ENCODE data around the gene RANBP17.

Gene RANBP17

DNA sequence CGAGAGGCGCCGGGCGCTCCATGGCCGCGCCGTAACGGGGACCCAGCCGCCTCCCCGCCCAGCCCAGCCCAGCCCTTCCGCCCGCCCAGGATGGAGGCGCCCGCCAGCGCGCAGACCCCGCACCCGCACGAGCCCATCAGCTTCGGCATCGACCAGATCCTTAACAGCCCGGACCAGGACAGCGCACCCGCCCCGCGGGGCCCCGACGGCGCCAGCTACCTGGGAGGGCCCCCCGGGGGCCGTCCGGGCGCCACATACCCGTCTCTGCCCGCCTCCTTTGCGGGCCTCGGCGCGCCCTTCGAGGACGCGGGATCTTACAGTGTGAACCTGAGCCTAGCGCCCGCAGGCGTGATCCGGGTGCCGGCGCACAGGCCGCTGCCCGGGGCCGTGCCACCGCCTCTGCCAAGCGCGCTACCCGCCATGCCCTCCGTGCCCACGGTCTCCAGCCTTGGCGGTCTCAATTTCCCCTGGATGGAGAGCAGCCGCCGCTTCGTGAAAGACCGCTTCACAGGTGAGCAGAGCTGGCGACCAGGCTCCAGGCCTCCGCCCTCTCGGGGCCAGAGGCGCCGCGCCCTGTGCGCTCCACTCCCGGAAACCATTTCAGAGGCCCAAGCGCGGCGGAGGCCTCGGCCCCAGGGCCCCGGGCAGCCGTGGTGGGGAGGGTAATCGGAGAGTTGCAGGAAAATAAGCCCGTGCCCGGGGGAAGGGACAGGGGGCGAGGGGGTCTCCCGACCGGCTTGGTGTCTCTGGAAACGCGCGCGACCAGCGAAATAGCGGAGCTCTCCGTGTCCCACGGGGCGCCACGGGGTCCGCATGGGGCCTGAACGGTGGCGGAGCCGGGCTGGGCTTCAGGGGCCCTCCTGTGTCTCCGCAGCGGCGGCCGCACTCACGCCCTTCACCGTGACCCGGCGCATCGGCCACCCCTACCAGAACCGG lies 447.7 kb downstream of the RANBP17 start:
- WGBS, 2 experiments = 2 to 3% methylated on average over 106 of the region's 106 CpGs

GRCh38 chr5:171310212-171310818 lies 448.5 kb downstream of the RANBP17 start:
- H3K27me3 ChIP-seq (ENCODE audit: control insufficient read depth, insufficient read depth, low read length, poor library complexity, severe bottlenecking) = peaks cover 100% of the 10 kb centered on the region
- no peak overlapping the region for H3K4me3 ChIP-seq (ENCODE audit: insufficient read depth, low read depth, low read length)
- WGBS, 2 experiments = 3 to 4% methylated on average over 40 of the region's 41 CpGs
- no peaks in the 10 kb centered on the region for H3K36me3 ChIP-seq (ENCODE audit: control insufficient read depth, insufficient read depth, low read length)
- peaks cover 19% of the 10 kb centered on the region for H3K4me1 ChIP-seq (ENCODE audit: control insufficient read depth, insufficient read depth, low read length)
- no peaks in the 10 kb centered on the region for H3K9me3 ChIP-seq (ENCODE audit: control insufficient read depth, low read length)
- no peak overlapping the region for H3K27ac ChIP-seq (ENCODE audit: insufficient read depth, low read depth, low read length, poor library complexity, severe bottlenecking)

More for the DNA sequence above, 447.7 kb downstream of the RANBP17 start:
- peak overlapping the region; percentile 16 for H3K4me3 ChIP-seq (ENCODE audit: insufficient read depth, low read depth, low read length)
- H3K9me3 ChIP-seq (ENCODE audit: control insufficient read depth, low read length) = no peaks in the 10 kb centered on the region
- H3K27ac ChIP-seq (ENCODE audit: insufficient read depth, low read depth, low read length, poor library complexity, severe bottlenecking) = no peak overlapping the region
- H3K36me3 ChIP-seq (ENCODE audit: control insufficient read depth, insufficient read depth, low read length) = no peaks in the 10 kb centered on the region
- H3K27me3 ChIP-seq (ENCODE audit: control insufficient read depth, insufficient read depth, low read length, poor library complexity, severe bottlenecking) = peaks cover 100% of the 10 kb centered on the region
- peaks cover 19% of the 10 kb centered on the region for H3K4me1 ChIP-seq (ENCODE audit: control insufficient read depth, insufficient read depth, low read length)

DNA sequence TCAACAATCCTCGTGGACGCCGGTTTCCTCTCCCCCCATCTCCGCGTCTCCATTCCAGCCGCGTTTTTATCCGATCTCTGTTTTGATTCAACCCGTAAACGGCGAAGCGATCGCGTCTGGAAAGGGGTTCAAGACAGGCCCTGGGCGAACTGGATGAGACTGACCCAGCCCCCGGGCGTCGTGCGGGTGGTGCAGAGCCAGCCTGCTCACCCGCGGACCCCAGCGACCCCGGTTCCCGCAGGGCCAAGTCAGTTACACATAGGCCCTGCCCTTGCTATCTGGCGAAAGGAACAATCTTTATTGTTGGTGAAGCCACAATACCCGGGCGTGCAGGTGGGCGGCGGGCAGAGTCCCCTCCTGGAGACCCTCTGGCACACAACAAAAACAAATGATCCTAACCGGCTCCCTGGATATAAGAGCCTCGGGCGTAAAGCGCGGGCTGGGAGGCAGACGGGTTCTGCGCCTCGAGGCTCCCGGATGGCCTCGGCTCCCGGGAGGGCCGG lies 449.1 kb downstream of the RANBP17 start:
- no peaks in the 10 kb centered on the region for H3K9me3 ChIP-seq (ENCODE audit: control insufficient read depth, low read length)
- H3K27me3 ChIP-seq (ENCODE audit: control insufficient read depth, insufficient read depth, low read length, poor library complexity, severe bottlenecking) = peaks cover 100% of the 10 kb centered on the region
- peak overlapping the region; percentile 5 for H3K4me3 ChIP-seq (ENCODE audit: insufficient read depth, low read depth, low read length)
- no peak overlapping the region for H3K27ac ChIP-seq (ENCODE audit: insufficient read depth, low read depth, low read length, poor library complexity, severe bottlenecking)
- H3K36me3 ChIP-seq (ENCODE audit: control insufficient read depth, insufficient read depth, low read length) = no peaks in the 10 kb centered on the region
- peaks cover 19% of the 10 kb centered on the region for H3K4me1 ChIP-seq (ENCODE audit: control insufficient read depth, insufficient read depth, low read length)
- WGBS, 2 experiments = 3% methylated on average over 41 of the region's 41 CpGs

DNA sequence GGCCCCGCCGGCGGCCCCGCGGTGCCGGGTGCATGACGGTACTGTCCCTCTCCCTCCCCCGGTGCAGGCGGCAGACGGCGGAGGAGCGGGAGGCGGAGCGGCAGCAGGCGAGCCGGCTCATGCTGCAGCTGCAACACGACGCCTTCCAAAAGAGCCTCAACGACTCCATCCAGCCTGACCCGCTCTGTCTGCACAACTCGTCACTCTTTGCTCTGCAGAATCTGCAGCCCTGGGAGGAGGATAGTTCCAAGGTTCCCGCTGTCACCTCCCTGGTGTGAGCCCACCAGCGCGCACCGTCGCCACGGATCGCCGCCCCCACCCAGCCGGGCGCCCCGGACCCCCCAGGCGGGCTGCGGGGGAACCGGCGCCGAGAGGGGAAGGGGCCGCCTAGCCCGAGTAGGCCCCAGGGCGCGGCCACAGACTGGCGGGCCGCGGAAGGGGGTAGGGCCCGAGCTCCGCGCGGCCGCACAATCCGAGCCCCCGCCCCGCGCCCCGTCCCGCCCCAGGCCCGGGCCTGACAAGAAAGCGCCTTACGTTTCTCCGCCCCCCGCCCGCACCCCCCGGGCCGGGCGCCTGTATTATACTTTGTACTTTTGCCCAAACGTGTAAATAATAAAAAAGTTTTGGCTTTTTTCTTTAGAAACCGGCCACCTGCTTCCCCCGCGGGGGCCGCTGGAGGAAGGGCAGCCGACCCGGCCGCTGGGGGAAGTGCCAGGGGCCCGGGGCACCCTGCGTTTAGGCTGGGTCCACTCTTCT lies 449.7 kb downstream of the RANBP17 start:
- Histone ChIP-seq H3K36me3 (ENCODE audit: control insufficient read depth, insufficient read depth, low read length) (no peaks in the 10 kb centered on the region), H3K4me3 (ENCODE audit: insufficient read depth, low read depth, low read length) (peak overlapping the region; percentile 5), H3K9me3 (ENCODE audit: control insufficient read depth, low read length) (no peaks in the 10 kb centered on the region), H3K27ac (ENCODE audit: insufficient read depth, low read depth, low read length, poor library complexity, severe bottlenecking) (no peak overlapping the region), H3K4me1 (ENCODE audit: control insufficient read depth, insufficient read depth, low read length) (peaks cover 19% of the 10 kb centered on the region), H3K27me3 (ENCODE audit: control insufficient read depth, insufficient read depth, low read length, poor library complexity, severe bottlenecking) (peaks cover 100% of the 10 kb centered on the region)
- 1% methylated on average over 74 of the region's 74 CpGs for WGBS, 2 experiments

DNA sequence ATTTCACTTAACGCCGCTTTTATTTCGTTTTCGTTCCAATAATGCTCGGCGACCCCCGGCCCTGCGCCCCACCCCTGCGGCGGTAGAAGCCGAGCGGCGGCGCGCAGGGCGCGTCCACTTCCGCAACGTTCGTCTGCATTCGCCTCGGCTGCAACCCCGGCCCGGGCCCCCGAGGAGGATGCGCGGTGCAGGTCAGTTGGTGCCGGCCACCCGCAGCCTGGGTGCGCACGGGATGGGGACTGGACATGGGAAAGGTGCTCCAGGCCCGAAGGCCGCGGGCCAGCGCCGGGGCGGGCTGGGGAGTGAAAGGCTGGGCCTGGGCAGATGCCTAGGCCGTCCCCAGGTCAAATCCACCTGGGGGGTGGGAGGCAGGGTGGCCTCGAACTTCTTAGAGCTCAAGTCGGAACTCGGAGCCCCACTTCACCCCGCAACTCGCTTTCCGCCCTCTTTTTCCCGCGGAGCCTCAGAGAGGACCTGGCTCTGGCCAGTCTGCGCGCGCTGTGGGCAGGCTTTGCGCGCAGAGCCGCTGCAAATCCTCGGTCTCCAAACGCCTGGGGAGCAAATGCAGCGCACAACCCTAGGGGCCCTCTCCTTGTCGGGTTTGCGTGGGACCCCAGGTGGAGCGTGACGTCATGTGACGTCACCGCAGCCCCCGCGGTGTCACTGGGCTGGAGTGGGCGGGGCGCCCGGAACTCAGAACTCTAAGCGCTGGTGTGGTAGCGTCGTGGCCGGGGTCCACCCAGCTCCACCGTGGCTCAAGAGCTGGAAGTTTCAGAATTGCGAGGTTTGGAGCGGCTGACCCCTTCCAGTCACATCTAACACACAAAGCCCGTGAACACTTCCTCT lies 450.5 kb downstream of the RANBP17 start:
- Histone ChIP-seq H3K36me3 (ENCODE audit: control insufficient read depth, insufficient read depth, low read length) (no peaks in the 10 kb centered on the region), H3K27ac (ENCODE audit: insufficient read depth, low read depth, low read length, poor library complexity, severe bottlenecking) (no peak overlapping the region), H3K4me3 (ENCODE audit: insufficient read depth, low read depth, low read length) (no peak overlapping the region), H3K4me1 (ENCODE audit: control insufficient read depth, insufficient read depth, low read length) (peaks cover 14% of the 10 kb centered on the region), H3K9me3 (ENCODE audit: control insufficient read depth, low read length) (no peaks in the 10 kb centered on the region), H3K27me3 (ENCODE audit: control insufficient read depth, insufficient read depth, low read length, poor library complexity, severe bottlenecking) (peaks cover 100% of the 10 kb centered on the region)
- 2 to 3% methylated on average over 74 of the region's 74 CpGs for WGBS, 2 experiments

DNA sequence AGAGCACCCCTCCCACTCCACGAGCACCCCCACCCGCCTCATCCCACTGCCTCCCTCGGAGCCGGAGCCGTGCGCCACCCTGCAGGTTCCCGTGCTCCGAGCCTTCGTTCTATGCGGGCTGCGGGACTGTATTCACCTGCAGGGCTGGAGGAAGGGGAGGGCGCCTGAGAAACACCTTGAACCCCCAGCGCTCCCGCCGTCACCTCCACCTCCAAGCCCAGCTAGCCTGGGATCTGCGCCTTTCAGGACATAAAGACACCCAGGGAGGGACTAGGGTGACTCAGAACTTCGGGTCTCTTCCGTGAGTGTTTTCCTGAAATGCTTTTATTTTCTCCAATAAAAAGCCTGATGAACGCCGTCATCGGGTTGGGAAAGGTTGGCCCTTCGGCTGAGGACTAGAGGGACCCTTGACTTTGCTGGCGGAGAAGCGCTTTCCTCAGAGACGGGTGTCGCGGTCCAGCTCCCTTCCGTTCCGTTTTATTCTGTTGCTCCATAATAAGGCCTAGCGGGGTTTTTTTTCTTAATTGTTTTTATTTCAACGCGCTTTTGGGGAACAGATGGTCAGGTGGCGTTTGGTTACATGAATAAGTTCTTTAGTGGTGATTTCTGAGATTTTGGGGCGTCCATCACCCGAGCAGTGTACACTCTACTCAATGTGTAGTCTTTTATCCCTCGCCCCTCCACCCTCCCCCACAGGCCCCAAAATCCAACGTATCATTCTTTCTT lies 451.8 kb downstream of the RANBP17 start:
- peaks cover 5% of the 10 kb centered on the region for H3K4me1 ChIP-seq (ENCODE audit: control insufficient read depth, insufficient read depth, low read length)
- H3K27ac ChIP-seq (ENCODE audit: insufficient read depth, low read depth, low read length, poor library complexity, severe bottlenecking) = no peak overlapping the region
- H3K36me3 ChIP-seq (ENCODE audit: control insufficient read depth, insufficient read depth, low read length) = no peaks in the 10 kb centered on the region
- H3K4me3 ChIP-seq (ENCODE audit: insufficient read depth, low read depth, low read length) = no peak overlapping the region
- no peaks in the 10 kb centered on the region for H3K9me3 ChIP-seq (ENCODE audit: control insufficient read depth, low read length)
- 4 to 6% methylated on average over 36 to 37 of the region's 37 CpGs for WGBS, 2 experiments
- peaks cover 100% of the 10 kb centered on the region for H3K27me3 ChIP-seq (ENCODE audit: control insufficient read depth, insufficient read depth, low read length, poor library complexity, severe bottlenecking)

- H3K36me3 ChIP-seq (ENCODE audit: control insufficient read depth, insufficient read depth, low read length) = no peaks in the 10 kb centered on the region
- peaks cover 100% of the 10 kb centered on the region for H3K27me3 ChIP-seq (ENCODE audit: control insufficient read depth, insufficient read depth, low read length, poor library complexity, severe bottlenecking)
- H3K4me3 ChIP-seq (ENCODE audit: insufficient read depth, low read depth, low read length) = no peak overlapping the region
- no peaks in the 10 kb centered on the region for H3K4me1 ChIP-seq (ENCODE audit: control insufficient read depth, insufficient read depth, low read length)
- no peak overlapping the region for H3K27ac ChIP-seq (ENCODE audit: insufficient read depth, low read depth, low read length, poor library complexity, severe bottlenecking)
- 4 to 5% methylated on average over 53 of the region's 53 CpGs for WGBS, 2 experiments
- no peaks in the 10 kb centered on the region for H3K9me3 ChIP-seq (ENCODE audit: control insufficient read depth, low read length)
These were observed 453.0 kb downstream of the RANBP17 start for GRCh38 chr5:171314728-171315385.

DNA sequence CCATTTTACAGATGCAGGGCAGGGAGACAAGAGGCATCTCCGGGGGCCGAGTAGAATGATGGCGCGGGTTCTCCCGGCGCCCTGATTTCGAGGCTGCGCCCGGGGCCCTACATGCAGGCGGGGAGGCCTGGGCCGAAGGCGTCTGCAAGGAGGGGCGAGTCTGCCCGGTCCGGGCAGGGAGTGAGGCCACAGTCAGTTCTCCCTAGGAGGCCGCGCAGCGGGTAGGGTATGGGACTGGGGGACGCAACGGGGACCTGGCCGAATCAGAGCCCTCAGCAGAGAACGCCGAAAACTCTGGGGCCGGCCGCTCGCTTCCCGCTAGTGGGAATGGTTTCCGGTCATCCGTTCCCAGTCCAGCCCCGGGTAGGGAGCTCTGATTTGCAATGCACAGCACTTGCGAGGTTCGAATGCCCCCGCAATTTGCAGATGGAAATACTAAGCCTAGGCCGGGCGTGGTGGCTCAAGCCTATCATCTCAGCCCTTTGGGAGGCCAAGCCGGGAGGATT lies 453.6 kb downstream of the RANBP17 start:
- 4 to 5% methylated on average over 36 of the region's 36 CpGs for WGBS, 2 experiments
- Histone ChIP-seq H3K4me1 (ENCODE audit: control insufficient read depth, insufficient read depth, low read length) (no peaks in the 10 kb centered on the region), H3K9me3 (ENCODE audit: control insufficient read depth, low read length) (no peaks in the 10 kb centered on the region), H3K36me3 (ENCODE audit: control insufficient read depth, insufficient read depth, low read length) (no peaks in the 10 kb centered on the region), H3K27me3 (ENCODE audit: control insufficient read depth, insufficient read depth, low read length, poor library complexity, severe bottlenecking) (peaks cover 100% of the 10 kb centered on the region), H3K27ac (ENCODE audit: insufficient read depth, low read depth, low read length, poor library complexity, severe bottlenecking) (no peak overlapping the region), H3K4me3 (ENCODE audit: insufficient read depth, low read depth, low read length) (no peak overlapping the region)
